HepG2 (cell line): ENCODE data around the gene CCDC192. TPM values are rescaled to one million over a fixed set of nuclear protein-coding genes. Genes with fewer than 3 reads are reported as not detected.

ENCODE experiments used
- BHLHE40 ChIP-seq: IDR thresholded peaks from 2 replicates; pipeline ENCODE4 v1.6.1; 2011; ENCODE audit warnings: low read length, improper control_type of control experiment
- CBX1 ChIP-seq: IDR thresholded peaks from one replicate; pipeline ENCODE4 v1.6.1; 2016; ENCODE audit warnings: antibody characterized with exemption, low read depth
- CENPX ChIP-seq: sonication (generic); formaldehyde crosslinking; IDR thresholded peaks from 2 replicates; pipeline ENCODE4 v1.9.0; 2021; ENCODE audit warnings: mild to moderate bottlenecking, missing genetic modification reagents, moderate library complexity
- ELF3 ChIP-seq: IDR thresholded peaks from 2 replicates; pipeline ENCODE4 v1.6.1; 2016; ENCODE audit warnings: missing genetic modification reagents, missing compliant biosample characterization
- GABPA ChIP-seq, 2 experiments: IDR thresholded peaks; 2 replicates each; pipeline ENCODE4 v1.6.1; 2011 to 2016; ENCODE audit warnings: low read depth in 2 of 2, low read length in 1 of 2, missing biosample characterization in 1 of 2, missing genetic modification characterization in 1 of 2
- GLMP ChIP-seq: sonication (generic); formaldehyde crosslinking; IDR thresholded peaks from 2 replicates; pipeline ENCODE4 v1.9.0; 2021; ENCODE audit warnings: missing genetic modification reagents, mild to moderate bottlenecking, borderline replicate concordance
- HCFC1 ChIP-seq: fragments of 150-350 bp; IDR thresholded peaks from 2 replicates; pipeline ENCODE4 v1.6.1; 2014; ENCODE audit warnings: low read depth, low read length
- HDAC2 ChIP-seq: sonication (generic); formaldehyde crosslinking; IDR thresholded peaks from 2 replicates; pipeline ENCODE4 v1.4.0; 2020; ENCODE audit warnings: missing genetic modification reagents
- KLF11 ChIP-seq: IDR thresholded peaks from 2 replicates; pipeline ENCODE4 v1.6.1; 2016; ENCODE audit warnings: missing compliant biosample characterization
- MLXIP ChIP-seq: sonication (generic); formaldehyde crosslinking; IDR thresholded peaks from 2 replicates; pipeline ENCODE4 v1.9.0; 2021; ENCODE audit warnings: missing genetic modification reagents, borderline replicate concordance
- NFATC3 ChIP-seq: sonication (generic); formaldehyde crosslinking; IDR thresholded peaks from 2 replicates; pipeline ENCODE4 v1.5.1; 2020; ENCODE audit warnings: mild to moderate bottlenecking, missing genetic modification reagents
- PHF20 ChIP-seq: sonication (generic); formaldehyde crosslinking; IDR thresholded peaks from 2 replicates; pipeline ENCODE4 v1.5.0; 2020; ENCODE audit warnings: mild to moderate bottlenecking, missing genetic modification reagents
- PHF8 ChIP-seq: sonication (generic); formaldehyde crosslinking; IDR thresholded peaks from 2 replicates; pipeline ENCODE4 v1.5.0; 2020; ENCODE audit warnings: missing genetic modification reagents
- SIN3B ChIP-seq: fragments of 150-350 bp; IDR thresholded peaks from 2 replicates; pipeline ENCODE4 v1.6.1; 2014; ENCODE audit warnings: low read length
- TAF15 ChIP-seq: fragments of 200-400 bp; formaldehyde crosslinking; IDR thresholded peaks from one replicate; pipeline ENCODE4 v1.6.1; 2018; ENCODE audit warnings: mild to moderate bottlenecking, low read depth, low read length; ENCODE audit not compliant: poor library complexity, severe bottlenecking
- UBTF ChIP-seq: sonication (generic); formaldehyde crosslinking; IDR thresholded peaks from 2 replicates; pipeline ENCODE4 v1.4.0; 2020; ENCODE audit warnings: mild to moderate bottlenecking, missing genetic modification reagents
- ZBTB39 ChIP-seq: sonication (generic); formaldehyde crosslinking; IDR thresholded peaks from 2 replicates; pipeline ENCODE4 v1.5.0; 2020; ENCODE audit warnings: missing genetic modification reagents
- ZFY ChIP-seq: sonication (generic); formaldehyde crosslinking; IDR thresholded peaks from 2 replicates; pipeline ENCODE4 v1.4.0; 2020; ENCODE audit warnings: missing genetic modification reagents
- ZNF296 ChIP-seq: sonication (generic); formaldehyde crosslinking; conservative IDR thresholded peaks from 2 replicates; pipeline ENCODE4 v1.5.0; 2020; ENCODE audit warnings: mild to moderate bottlenecking, missing genetic modification reagents
- ZNF468 ChIP-seq: sonication (generic); formaldehyde crosslinking; IDR thresholded peaks from 2 replicates; pipeline ENCODE4 v1.8.0; 2022; ENCODE audit warnings: mild to moderate bottlenecking, moderate library complexity, missing genetic modification reagents
- ZNF615 ChIP-seq: sonication (generic); formaldehyde crosslinking; IDR thresholded peaks from 2 replicates; pipeline ENCODE4 v1.5.0; 2020; ENCODE audit warnings: mild to moderate bottlenecking, missing genetic modification reagents, borderline replicate concordance
- ZNF766 ChIP-seq: sonication (generic); formaldehyde crosslinking; IDR thresholded peaks from 2 replicates; pipeline ENCODE4 v1.5.0; 2020; ENCODE audit warnings: missing genetic modification reagents, borderline replicate concordance
- ZNF777 ChIP-seq: sonication (generic); formaldehyde crosslinking; IDR thresholded peaks from 2 replicates; pipeline ENCODE4 v1.4.0; 2020; ENCODE audit warnings: missing genetic modification reagents
- ZNF891 ChIP-seq: sonication (generic); formaldehyde crosslinking; IDR thresholded peaks from 2 replicates; pipeline ENCODE4 v1.5.0; 2020; ENCODE audit warnings: mild to moderate bottlenecking, missing genetic modification reagents
- ZSCAN20 ChIP-seq: sonication (generic); formaldehyde crosslinking; IDR thresholded peaks from 2 replicates; pipeline ENCODE4 v1.4.0; 2020; ENCODE audit warnings: missing genetic modification reagents, mild to moderate bottlenecking, borderline replicate concordance
- polyA plus RNA-seq, 8 experiments: library from polyadenylated mRNA; depleted of rRNA in 3 of 8; stranded (reverse) in 7 of 8; unstranded in 1 of 8; fragments of >200 nt; fragmentation: Illumina TruSeq in 4 of 8; extraction: Trizol in 4 of 8; gene quantifications; 2 replicates each; pipeline versions ENCODE4 v1.2.1 to v1.2.3, GENCODE V29; 2011 to 2016; ENCODE audit warnings: low read depth in 4 of 8, missing spikeins in 1 of 8, mixed read lengths in 1 of 8; ENCODE audit not compliant: insufficient read depth in 1 of 8
- total RNA-seq, 5 experiments: library from RNA; depleted of rRNA; stranded (reverse); fragments of >200 nt; fragmentation: Illumina TruSeq; extraction: Trizol; gene quantifications; 2 replicates each; pipeline ENCODE4 v1.2.3, GENCODE V29; 2016; ENCODE audit warnings: low read depth in 1 of 5

The CCDC192 gene
- total and polyA plus RNA-seq, 2 of the 13 experiments (the other 11 are each of a cell fraction or from before 2014, with no cell fraction given): not detected

GRCh38 chr5:127934791-127935256 lies 231.6 kb downstream of the CCDC192 start (continued):
- TF ChIP-seq MLXIP (CRISPR knock-in tag): no peak
- no peak for TF ChIP-seq ZNF468 (CRISPR knock-in tag)
- TF ChIP-seq ELF3 (CRISPR knock-in tag): peak; percentile 84
- TF ChIP-seq ZNF777 (CRISPR knock-in tag): no peak
- TF ChIP-seq HCFC1: no peak
- no peak for TF ChIP-seq ZFY
- no peak for TF ChIP-seq ZSCAN20 (CRISPR knock-in tag)
- TF ChIP-seq ZNF766 (CRISPR knock-in tag): no peak
- TF ChIP-seq CBX1: no peak
- TF ChIP-seq GLMP (CRISPR knock-in tag): no peak
- TF ChIP-seq TAF15: no peak
- TF ChIP-seq ZNF615: no peak
- no peak for TF ChIP-seq PHF20 (CRISPR knock-in tag)
- TF ChIP-seq BHLHE40: peak; percentile 33; the same call in 1 of the 2 replicates
- no peak for TF ChIP-seq CENPX
- TF ChIP-seq GABPA (IDR thresholded peaks at IDR 0.05; ENCODE audit: low read depth, low read length): no peak
- TF ChIP-seq GABPA (CRISPR knock-in tag; IDR thresholded peaks at IDR 0.05; ENCODE audit: low read depth): no peak
- TF ChIP-seq HDAC2 (CRISPR knock-in tag): peak; percentile 59; the same call in 1 of the 2 replicates
- TF ChIP-seq ZBTB39 (CRISPR knock-in tag): no peak
- TF ChIP-seq UBTF (CRISPR knock-in tag): no peak
- no peak for TF ChIP-seq PHF8 (CRISPR knock-in tag)
- TF ChIP-seq NFATC3: no peak
- TF ChIP-seq SIN3B: no peak
- no peak for TF ChIP-seq ZNF296 (CRISPR knock-in tag)
- TF ChIP-seq KLF11 (CRISPR knock-in tag): no peak
- TF ChIP-seq ZNF891: no peak
